ENCODE data around the gene ACTA2. TPM values are rescaled to one million over a fixed set of nuclear protein-coding genes. Genes with fewer than 3 reads are reported as not detected.

ACTA2 gene
- total and polyA plus RNA-seq, 4 donors: 13.2 to 182 (median 73.6) TPM

- WGBS: 78% methylated on average over 2 of the region's 2 CpGs
- Histone ChIP-seq H3K27ac (ENCODE audit: low read depth in 1 of 2, low read length in 2 of 2) (no peak overlapping the region), H3K9ac (ENCODE audit: low read depth in 1 of 2, low read length in 2 of 2) (no peak overlapping the region), H3K4me3 (ENCODE audit: low read depth in 1 of 3, low read length in 3 of 3) (no peak overlapping the region), H3K36me3 (ENCODE audit: control insufficient read depth in 4 of 4, insufficient read depth in 3 of 4, low read depth in 1 of 4, low read length in 3 of 4) (no peaks in the 10 kb centered on the region), H3K27me3 (ENCODE audit: control insufficient read depth in 4 of 4, insufficient read depth in 4 of 4, low read length in 3 of 4) (no peaks in the 10 kb centered on the region), H3K9me3 (ENCODE audit: control insufficient read depth in 4 of 4, low read length in 3 of 4) (no peaks in the 10 kb centered on the region), H3K4me1 (ENCODE audit: control insufficient read depth in 4 of 4, insufficient read depth in 4 of 4, low read length in 3 of 4) (no peaks in the 10 kb centered on the region)
- TF ChIP-seq NR2F2 (IDR thresholded peaks at IDR 0.05) (no peak), EGR1 (IDR thresholded peaks at IDR 0.05; ENCODE audit: low read depth in 2 of 2) (no peak), FOXA2 (IDR thresholded peaks at IDR 0.05) (no peak), HNF4A (conservative IDR thresholded peaks at IDR 0.05) (no peak), ZBTB33 (IDR thresholded peaks at IDR 0.05) (no peak), MAX (IDR thresholded peaks at IDR 0.05) (no peak), REST (IDR thresholded peaks at IDR 0.05) (no peak), RAD21 (IDR thresholded peaks at IDR 0.05) (no peak), YY1 (IDR thresholded peaks at IDR 0.05) (no peak), TAF1 (conservative IDR thresholded peaks at IDR 0.05) (no peak), HNF4G (IDR thresholded peaks at IDR 0.05) (no peak)
- no peak for DNase-seq (ENCODE audit: low spot score)
Measured at GRCh38 chr10:88962336-88962735, 9.8 kb upstream of the ACTA2 start.

- Histone ChIP-seq H3K27ac (ENCODE audit: low read depth in 1 of 2, low read length in 2 of 2) (no peak overlapping the region), H3K27me3 (ENCODE audit: control insufficient read depth in 4 of 4, insufficient read depth in 4 of 4, low read length in 3 of 4) (no peaks in the 10 kb centered on the region), H3K36me3 (ENCODE audit: control insufficient read depth in 4 of 4, insufficient read depth in 3 of 4, low read depth in 1 of 4, low read length in 3 of 4) (no peaks in the 10 kb centered on the region), H3K9me3 (ENCODE audit: control insufficient read depth in 4 of 4, low read length in 3 of 4) (no peaks in the 10 kb centered on the region), H3K4me1 (ENCODE audit: control insufficient read depth in 4 of 4, insufficient read depth in 4 of 4, low read length in 3 of 4) (no peaks in the 10 kb centered on the region), H3K9ac (ENCODE audit: low read depth in 1 of 2, low read length in 2 of 2) (no peak overlapping the region), H3K4me3 (ENCODE audit: low read depth in 1 of 3, low read length in 3 of 3) (no peak overlapping the region)
- TF ChIP-seq YY1 (IDR thresholded peaks at IDR 0.05) (no peak), NR2F2 (IDR thresholded peaks at IDR 0.05) (no peak), FOXA1 (IDR thresholded peaks at IDR 0.05) (no peak), ATF3 (IDR thresholded peaks at IDR 0.05) (no peak), RXRA (IDR thresholded peaks at IDR 0.05) (no peak)
- DNase-seq (ENCODE audit: low spot score): no peak
Measured at GRCh38 chr10:88961266-88961665, 8.7 kb upstream of the ACTA2 start.

- no peaks in the 10 kb centered on the region for H3K9me3 ChIP-seq (ENCODE audit: control insufficient read depth in 4 of 4, low read length in 3 of 4)
- 95% methylated on average over 1 of the region's 1 CpG for WGBS
- no peaks in the 10 kb centered on the region for H3K4me1 ChIP-seq (ENCODE audit: control insufficient read depth in 4 of 4, insufficient read depth in 4 of 4, low read length in 3 of 4)
- no peak overlapping the region for H3K27ac ChIP-seq (ENCODE audit: low read depth in 1 of 2, low read length in 2 of 2)
- H3K4me3 ChIP-seq (ENCODE audit: low read depth in 1 of 3, low read length in 3 of 3): no peak overlapping the region
- no peak for DNase-seq (ENCODE audit: low spot score)
- H3K27me3 ChIP-seq (ENCODE audit: control insufficient read depth in 4 of 4, insufficient read depth in 4 of 4, low read length in 3 of 4): no peaks in the 10 kb centered on the region
- no peaks in the 10 kb centered on the region for H3K36me3 ChIP-seq (ENCODE audit: control insufficient read depth in 4 of 4, insufficient read depth in 3 of 4, low read depth in 1 of 4, low read length in 3 of 4)
- no peak overlapping the region for H3K9ac ChIP-seq (ENCODE audit: low read depth in 1 of 2, low read length in 2 of 2)
- TF ChIP-seq CTCF (IDR thresholded peaks at IDR 0.05; ENCODE audit: low read depth, low read length, missing input control) (no peak), HNF4A (conservative IDR thresholded peaks at IDR 0.05) (no peak), SP1 (IDR thresholded peaks at IDR 0.05) (no peak), FOXA1 (IDR thresholded peaks at IDR 0.05) (no peak), NR2F2 (IDR thresholded peaks at IDR 0.05) (no peak), ZBTB33 (IDR thresholded peaks at IDR 0.05) (no peak), TAF1 (conservative IDR thresholded peaks at IDR 0.05) (no peak), HNF4G (IDR thresholded peaks at IDR 0.05) (no peak), EGR1 (IDR thresholded peaks at IDR 0.05; ENCODE audit: low read depth in 2 of 2) (no peak)
Measured at GRCh38 chr10:88960802-88961201, 8.2 kb upstream of the ACTA2 start.
